Liver (tissue), 9 donors: ENCODE results near the gene B3GAT1. TPM values are rescaled to one million over a fixed set of nuclear protein-coding genes. Genes with fewer than 3 reads are reported as not detected.

ENCODE experiments used
- DNase-seq: peaks from one replicate; pipeline ENCODE4 v3.0.0-alpha.2; 2017; ENCODE audit warnings: low spot score
- H3K27ac ChIP-seq, 2 donors: one replicate each; pipeline ENCODE4 v1.7.0; 2013; ENCODE audit warnings: inconsistent platforms in 2 of 2, low read length in 2 of 2, control low read depth in 1 of 2, low read depth in 1 of 2, mild to moderate bottlenecking in 1 of 2
- H3K27me3 ChIP-seq, 4 donors: one replicate each; pipeline versions ENCODE4 v1.6.1 to v1.7.0; 2013; ENCODE audit warnings: low read length in 3 of 4, inconsistent platforms in 1 of 4, mild to moderate bottlenecking in 1 of 4, moderate library complexity in 1 of 4; ENCODE audit not compliant: control insufficient read depth in 4 of 4, insufficient read depth in 4 of 4
- H3K36me3 ChIP-seq, 4 donors: one replicate each; pipeline versions ENCODE4 v1.6.1 to v1.7.0; 2013; ENCODE audit warnings: low read length in 3 of 4, mild to moderate bottlenecking in 3 of 4, low read depth in 1 of 4, moderate library complexity in 1 of 4; ENCODE audit not compliant: control insufficient read depth in 4 of 4, insufficient read depth in 3 of 4
- H3K4me1 ChIP-seq, 4 donors: one replicate each; pipeline versions ENCODE4 v1.6.1 to v1.7.0; 2013; ENCODE audit warnings: low read length in 3 of 4, mild to moderate bottlenecking in 3 of 4, moderate library complexity in 1 of 4; ENCODE audit not compliant: control insufficient read depth in 4 of 4, insufficient read depth in 4 of 4
- H3K4me3 ChIP-seq, 3 donors: one replicate each; pipeline versions ENCODE4 v1.6.1 to v1.7.0; 2013; ENCODE audit warnings: low read length in 3 of 3, control low read depth in 1 of 3, low read depth in 1 of 3, mild to moderate bottlenecking in 1 of 3
- H3K9ac ChIP-seq, 2 donors: one replicate each; pipeline ENCODE4 v1.7.0; 2013; ENCODE audit warnings: low read length in 2 of 2, mild to moderate bottlenecking in 2 of 2, moderate library complexity in 2 of 2, control low read depth in 1 of 2, low read depth in 1 of 2
- H3K9me3 ChIP-seq, 4 donors: one replicate each; pipeline versions ENCODE4 v1.6.1 to v1.7.0; 2013; ENCODE audit warnings: low read length in 3 of 4; ENCODE audit not compliant: control insufficient read depth in 4 of 4
- ATF3 ChIP-seq: IDR thresholded peaks from 2 replicates; pipeline ENCODE4 v1.6.1; 2016; ENCODE audit warnings: antibody characterized with exemption
- CTCF ChIP-seq: fragments of 150-350 bp; IDR thresholded peaks from 2 replicates; pipeline ENCODE4 v1.5.1; 2017; ENCODE audit warnings: improper control_type of control experiment, low read depth, low read length; ENCODE audit not compliant: missing input control
- EGR1 ChIP-seq, 2 donors: IDR thresholded peaks; 2 replicates each; pipeline ENCODE4 v1.6.1; 2016 to 2018; ENCODE audit warnings: antibody characterized with exemption in 2 of 2, low read depth in 2 of 2
- FOXA2 ChIP-seq: IDR thresholded peaks from 2 replicates; pipeline ENCODE4 v1.6.1; 2016; ENCODE audit warnings: antibody characterized with exemption
- GABPA ChIP-seq, 2 donors: IDR thresholded peaks in 1 of 2; conservative IDR thresholded peaks in 1 of 2; 2 replicates each; pipeline ENCODE4 v1.6.1; 2016; ENCODE audit warnings: antibody characterized with exemption in 2 of 2, mild to moderate bottlenecking in 1 of 2, moderate library complexity in 1 of 2
- HNF4A ChIP-seq, 2 donors: conservative IDR thresholded peaks; 2 replicates each; pipeline ENCODE4 v1.6.1; 2016; ENCODE audit warnings: antibody characterized with exemption in 2 of 2, mild to moderate bottlenecking in 2 of 2
- HNF4G ChIP-seq: IDR thresholded peaks from 2 replicates; pipeline ENCODE4 v1.6.1; 2016; ENCODE audit warnings: antibody characterized with exemption
- JUND ChIP-seq, 2 donors: IDR thresholded peaks; 2 replicates each; pipeline ENCODE4 v1.6.1; 2016; ENCODE audit warnings: antibody characterized with exemption in 2 of 2
- MAX ChIP-seq: IDR thresholded peaks from 2 replicates; pipeline ENCODE4 v1.6.1; 2016; ENCODE audit warnings: antibody characterized with exemption
- NR2F2 ChIP-seq: IDR thresholded peaks from 2 replicates; pipeline ENCODE4 v1.6.1; 2016; ENCODE audit warnings: antibody characterized with exemption
- REST ChIP-seq: IDR thresholded peaks from 2 replicates; pipeline ENCODE4 v1.6.1; 2016; ENCODE audit warnings: antibody characterized with exemption, mild to moderate bottlenecking
- RXRA ChIP-seq, 2 donors: IDR thresholded peaks; 2 replicates each; pipeline ENCODE4 v1.6.1; 2017 to 2018; ENCODE audit warnings: antibody characterized with exemption in 2 of 2, mild to moderate bottlenecking in 1 of 2
- SP1 ChIP-seq: IDR thresholded peaks from 2 replicates; pipeline ENCODE4 v1.6.1; 2018; ENCODE audit warnings: antibody characterized with exemption, mild to moderate bottlenecking
- TAF1 ChIP-seq: conservative IDR thresholded peaks from 2 replicates; pipeline ENCODE4 v1.6.1; 2016; ENCODE audit warnings: antibody characterized with exemption, mild to moderate bottlenecking
- YY1 ChIP-seq: IDR thresholded peaks from 2 replicates; pipeline ENCODE4 v1.6.1; 2016; ENCODE audit warnings: antibody characterized with exemption, mild to moderate bottlenecking
- ZBTB33 ChIP-seq: IDR thresholded peaks from 2 replicates; pipeline ENCODE4 v1.6.1; 2016; ENCODE audit warnings: antibody characterized with exemption
- WGBS: extraction: QIAGEN DNeasy Blood & Tissue Kit; methylation state at CpG from one replicate; pipeline ENCODE4 v1.1.7; 2013; 5-methylcytosine and 5-hydroxymethylcytosine counted together
- polyA plus RNA-seq, 2 donors: library from polyadenylated mRNA; stranded (reverse) in 1 of 2; unstranded in 1 of 2; fragments of 200-250 nt in 1 of 2; fragments of >200 nt in 1 of 2; fragmentation: Nextera tagmentation in 1 of 2; extraction: Ambion mirVana in 1 of 2; gene quantifications; one replicate each; pipeline versions ENCODE4 v1.2.1 to v1.2.3, GENCODE V29; 2013 to 2015
- total RNA-seq, 2 donors: library from RNA; depleted of rRNA; stranded (reverse); fragments of >200 nt; gene quantifications; one replicate each; pipeline ENCODE4 v1.2.3, GENCODE V29; 2014
- donor health status: healthy.
- donor health status: healthy.
- donor health status: healthy.
- donor health status: healthy.
- donor health status: healthy.

B3GAT1 gene
- total and polyA plus RNA-seq, 4 donors: 0.13 to 6.6 (median 0.25) TPM; not detected in 1

- no peak for TF ChIP-seq ZBTB33
- no peak for TF ChIP-seq FOXA2
- TF ChIP-seq HNF4G: no peak
- TF ChIP-seq JUND (IDR thresholded peaks at IDR 0.05): no peak
- TF ChIP-seq RXRA (IDR thresholded peaks at IDR 0.05): no peak
Observed at GRCh38 chr11:134338654-134339053, 73.4 kb downstream of the B3GAT1 start (continued).

GRCh38 chr11:134338068-134338467 lies 74.0 kb downstream of the B3GAT1 start:
- Histone ChIP-seq H3K27ac (no peak overlapping the region), H3K36me3 (no peaks in the 10 kb centered on the region), H3K4me3 (no peak overlapping the region), H3K27me3 (no peaks in the 10 kb centered on the region), H3K4me1 (no peaks in the 10 kb centered on the region), H3K9ac (no peak overlapping the region), H3K9me3 (no peaks in the 10 kb centered on the region)
- TF ChIP-seq NR2F2 (no peak), HNF4G (no peak), JUND (IDR thresholded peaks at IDR 0.05) (no peak), GABPA (IDR thresholded peaks at IDR 0.05 in 1 of 2, conservative IDR thresholded peaks at IDR 0.05 in 1 of 2) (no peak), MAX (no peak), EGR1 (IDR thresholded peaks at IDR 0.05; ENCODE audit: low read depth in 2 of 2) (no peak), HNF4A (conservative IDR thresholded peaks at IDR 0.05) (no peak), YY1 (no peak), FOXA2 (no peak), TAF1 (no peak), ZBTB33 (no peak), RXRA (IDR thresholded peaks at IDR 0.05) (no peak), CTCF (no peak), ATF3 (no peak)
- DNase-seq: no peak
- WGBS: 92% methylated on average over 15 of the region's 15 CpGs

- no peak overlapping the region for H3K4me3 ChIP-seq
- no peak for DNase-seq
- 90% methylated on average over 4 of the region's 4 CpGs for WGBS
- H3K36me3 ChIP-seq: no peaks in the 10 kb centered on the region
- H3K27ac ChIP-seq: no peak overlapping the region
- no peak overlapping the region for H3K9ac ChIP-seq
- no peaks in the 10 kb centered on the region for H3K9me3 ChIP-seq
- peaks cover under 1 to 3% (median 2%) of the 10 kb centered on the region in 4 donors for H3K4me1 ChIP-seq
- H3K27me3 ChIP-seq: no peaks in the 10 kb centered on the region
- no peak for TF ChIP-seq TAF1
- TF ChIP-seq YY1: no peak
- no peak for TF ChIP-seq CTCF
- no peak for TF ChIP-seq SP1
- TF ChIP-seq REST: no peak
- TF ChIP-seq NR2F2: no peak
Observed at GRCh38 chr11:134337051-134337450, 75.0 kb downstream of the B3GAT1 start.
